Stimulated activated effector memory CD8-positive, alpha-beta T cell treated with anti-CD3 and anti-CD28 coated beads, Interleukin-12 subunit alpha, Interleukin-12 subunit beta, amount 100 ng/mL, for 72 hours (primary cell): Measurements from ENCODE around the gene GLRX5.

Experiments
- ATAC-seq: fragments of 150-1000 bp; cut with Tn5 transposase; 2 replicates; pipeline ENCODE4 v1.10.0; 2021
- DNase-seq, 2 donors: peaks; one replicate each; pipeline ENCODE4 v3.0.0; 2021 to 2022; ENCODE audit warnings: low spot score in 2 of 2
- H3K27ac Mint-ChIP-seq: one replicate; pipeline ENCODE4 v1.8.0; 2022; ENCODE audit warnings: mild to moderate bottlenecking, mixed read lengths
- H3K36me3 Mint-ChIP-seq: one replicate; pipeline ENCODE4 v1.8.0; 2022; ENCODE audit warnings: mild to moderate bottlenecking, mixed read lengths
- H3K4me1 Mint-ChIP-seq: one replicate; pipeline ENCODE4 v1.8.0; 2022; ENCODE audit warnings: mixed read lengths
- H3K4me3 Mint-ChIP-seq: one replicate; pipeline ENCODE4 v1.8.0; 2022; ENCODE audit warnings: mild to moderate bottlenecking, mixed read lengths
- H3K9me3 Mint-ChIP-seq: one replicate; pipeline ENCODE4 v1.8.0; 2022; ENCODE audit warnings: mixed read lengths

GLRX5 gene

DNA sequence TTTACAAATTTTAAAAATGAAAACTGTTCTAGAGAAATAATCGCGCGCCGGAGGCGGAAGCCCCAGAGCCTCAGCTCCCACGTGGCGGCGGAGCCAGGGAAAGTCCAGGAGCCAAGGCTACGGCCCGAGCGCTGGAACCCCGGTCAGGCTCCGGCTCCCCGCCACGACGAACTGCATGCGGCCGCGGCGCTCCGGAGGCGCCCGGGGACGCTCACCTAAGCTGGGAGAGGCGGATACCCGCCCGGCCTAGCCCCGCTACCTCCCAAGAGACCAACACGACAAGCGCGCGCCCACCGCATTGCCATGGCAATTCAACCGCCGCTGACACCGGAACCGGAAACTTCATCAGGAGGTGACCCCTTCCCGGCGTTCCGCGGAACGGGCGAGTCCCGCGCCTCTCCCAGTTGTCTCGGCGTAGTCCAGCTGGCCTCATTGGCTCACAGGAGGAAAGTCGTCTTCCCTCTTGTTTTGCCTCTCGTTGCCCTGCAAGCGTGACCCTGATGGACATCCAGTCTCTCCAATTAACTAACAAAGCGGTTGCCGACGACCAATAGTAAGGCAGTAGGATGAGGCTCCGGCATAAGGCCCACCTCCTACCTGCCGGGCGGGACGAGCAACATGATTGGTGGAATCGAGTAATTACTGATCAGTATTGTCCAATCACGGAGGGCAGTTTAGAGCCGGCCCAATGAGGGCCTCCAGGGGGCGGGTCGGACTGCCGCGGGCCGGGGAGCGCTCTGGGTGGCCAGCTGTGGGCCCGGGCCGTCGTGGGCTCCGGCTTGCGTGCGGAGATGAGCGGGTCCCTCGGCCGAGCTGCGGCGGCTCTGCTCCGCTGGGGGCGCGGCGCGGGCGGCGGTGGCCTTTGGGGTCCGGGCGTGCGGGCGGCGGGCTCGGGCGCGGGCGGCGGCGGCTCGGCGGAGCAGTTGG, at the start of gene GLRX5:
TSS of gene GLRX5 (plus strand) at position 752 of the 927 bp plus-strand sequence. CDS start at position 792, 40 bp downstream.
- H3K27ac Mint-ChIP-seq: peak within 1 kb of the TSS; percentile 93
- ATAC-seq: peak; percentile 92
- peak; percentile 89 to 97 for DNase-seq
- H3K36me3 Mint-ChIP-seq: peaks cover 57% of the 10 kb centered on the region
- H3K4me3 Mint-ChIP-seq: peak within 1 kb of the TSS; percentile 95
- no peaks in the 10 kb centered on the region for H3K9me3 Mint-ChIP-seq
- H3K4me1 Mint-ChIP-seq: peaks cover 74% of the 10 kb centered on the region

DNA sequence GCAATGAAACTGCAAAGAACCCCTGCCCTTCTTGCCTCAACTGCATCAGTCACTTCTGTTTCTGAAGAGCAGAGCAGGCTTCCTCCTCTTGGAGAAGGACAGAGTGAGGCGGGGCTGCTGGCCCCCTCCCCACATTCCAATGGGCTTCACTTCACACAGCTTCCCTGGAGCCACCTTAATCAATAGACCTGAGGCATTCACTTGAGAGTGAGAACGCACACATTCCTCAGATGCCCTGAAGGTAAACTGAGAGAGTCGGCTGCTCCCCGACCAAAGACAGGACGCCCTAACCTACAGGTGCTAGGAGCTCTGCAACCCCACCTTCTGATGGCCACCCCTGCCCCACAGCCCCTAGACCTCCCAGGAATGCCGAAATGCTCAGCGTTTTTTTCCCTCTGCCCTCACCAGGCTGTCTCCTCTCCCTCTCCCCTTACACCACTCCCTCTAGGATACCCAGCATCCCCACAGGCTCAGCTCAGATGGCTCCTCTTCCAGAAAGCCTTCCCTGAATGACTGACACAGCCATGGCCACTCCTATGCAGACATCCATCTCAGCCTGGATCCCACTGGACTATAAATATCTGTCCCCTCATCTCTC, 49.5 kb upstream of the GLRX5 start:
- Mint-ChIP-seq H3K4me3 (no peak overlapping the region), H3K36me3 (peaks cover 40% of the 10 kb centered on the region), H3K9me3 (no peaks in the 10 kb centered on the region), H3K27ac (peak overlapping the region; percentile 91), H3K4me1 (peaks cover 74% of the 10 kb centered on the region)
- ATAC-seq (no peak), DNase-seq (no peak)

DNA sequence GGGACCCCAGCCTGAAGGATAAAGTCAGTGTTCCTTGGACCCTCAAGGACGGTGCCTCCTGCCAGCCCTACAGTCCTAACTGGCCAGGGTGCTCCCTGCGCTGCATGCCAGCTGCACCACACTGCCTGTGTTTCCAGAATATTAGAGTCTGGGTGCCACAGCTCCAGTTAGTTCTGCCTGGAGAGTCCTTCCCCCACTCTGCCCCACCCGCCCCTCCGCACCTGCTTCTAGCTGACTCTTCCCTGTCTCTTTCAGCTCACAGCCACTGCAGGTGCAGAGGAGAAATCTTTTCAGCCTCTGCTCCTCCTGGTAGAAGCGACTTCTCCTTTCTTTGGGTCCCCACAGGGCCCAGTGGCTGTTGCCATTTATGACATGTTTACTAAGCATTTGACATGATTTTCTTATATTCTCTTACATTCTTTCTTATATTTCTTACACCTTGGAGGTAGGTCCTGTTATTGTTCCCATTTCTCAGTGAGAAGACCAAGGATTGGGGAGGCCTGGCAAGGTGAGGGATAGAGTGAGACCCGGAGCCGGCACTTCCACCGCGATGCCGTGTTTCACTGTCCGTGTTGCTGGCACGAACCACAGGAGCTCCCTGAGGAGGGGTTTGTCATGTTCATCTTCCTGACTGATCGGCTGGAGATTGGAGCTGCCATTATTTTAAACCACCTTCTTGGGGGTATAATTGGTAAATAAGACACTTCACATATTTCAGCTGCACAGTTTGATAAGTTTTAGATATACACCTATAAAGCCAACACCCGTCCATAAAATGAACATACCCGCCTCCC, 47.8 kb upstream of the GLRX5 start:
- Mint-ChIP-seq H3K4me3 (no peak overlapping the region), H3K4me1 (peaks cover 74% of the 10 kb centered on the region), H3K36me3 (peaks cover 37% of the 10 kb centered on the region), H3K9me3 (no peaks in the 10 kb centered on the region), H3K27ac (peak overlapping the region; percentile 91)
- no peak for DNase-seq
- ATAC-seq: no peak

DNA sequence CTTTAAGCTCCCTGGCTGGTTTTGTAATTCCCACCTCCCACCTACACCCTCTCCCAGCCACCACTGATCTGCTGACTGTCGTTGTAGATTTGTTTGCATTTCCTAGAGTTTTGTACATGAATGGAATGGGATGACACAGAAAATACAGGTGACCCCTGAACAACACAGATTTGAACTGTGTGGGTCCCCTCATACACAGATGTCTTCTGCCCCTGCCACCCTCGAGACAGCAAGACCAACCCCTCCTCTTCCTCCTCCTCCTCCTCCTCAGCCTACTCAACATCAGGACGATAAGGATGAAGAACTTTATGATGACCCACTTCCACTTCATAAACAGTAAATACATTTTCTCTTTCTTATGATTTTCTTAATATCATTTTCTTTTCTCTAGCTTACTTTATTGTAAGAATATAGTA, 47.2 kb upstream of the GLRX5 start:
- no peaks in the 10 kb centered on the region for H3K9me3 Mint-ChIP-seq

DNA sequence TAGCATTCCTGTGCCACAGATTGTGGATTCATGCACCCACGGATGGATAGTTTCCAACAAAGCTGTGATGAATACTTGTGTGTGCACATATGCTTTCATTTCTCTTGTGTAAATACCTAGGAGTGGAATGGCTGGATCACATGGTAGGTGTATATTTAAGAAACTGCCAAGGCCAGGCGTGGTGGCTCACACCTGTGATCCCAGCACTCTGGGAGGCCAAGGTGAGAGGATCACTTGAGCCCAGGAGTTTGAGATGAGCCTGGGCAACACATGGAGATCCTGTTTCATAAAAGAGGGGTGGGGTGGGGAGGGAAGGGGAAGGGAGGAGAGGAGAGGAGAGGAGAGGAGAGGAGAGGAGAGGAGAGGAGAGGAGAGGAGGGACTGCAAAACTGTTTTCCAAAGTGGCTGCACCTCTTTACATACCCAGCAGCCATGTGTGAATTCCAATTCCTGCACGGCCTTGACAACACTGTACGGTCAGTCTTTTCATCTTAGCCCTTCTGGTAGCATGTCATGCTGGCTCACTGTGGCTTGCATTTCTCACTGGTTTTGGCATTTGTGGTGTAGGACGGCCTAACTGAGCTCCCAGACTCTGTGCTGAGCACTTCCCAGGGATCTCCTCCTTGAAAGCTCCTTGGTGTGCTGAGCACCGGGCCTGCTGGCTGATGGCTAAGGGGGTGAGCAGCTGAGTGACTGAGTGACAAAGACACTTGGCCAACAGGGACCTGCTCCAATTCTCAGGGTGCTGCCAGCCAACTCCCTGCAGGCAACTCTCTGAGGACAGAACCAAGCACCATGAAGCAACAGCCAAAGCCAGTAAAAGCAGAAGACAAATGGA, 46.3 kb upstream of the GLRX5 start:
- Mint-ChIP-seq H3K9me3 (no peaks in the 10 kb centered on the region), H3K36me3 (peaks cover 42% of the 10 kb centered on the region), H3K4me1 (peaks cover 66% of the 10 kb centered on the region), H3K4me3 (no peak overlapping the region), H3K27ac (peak overlapping the region; percentile 91)
- ATAC-seq (no peak), DNase-seq (no peak)

More for the DNA sequence above, 47.2 kb upstream of the GLRX5 start:
- no peak for ATAC-seq
- no peak for DNase-seq
- Mint-ChIP-seq H3K36me3 (peaks cover 42% of the 10 kb centered on the region), H3K4me3 (no peak overlapping the region), H3K4me1 (peaks cover 75% of the 10 kb centered on the region), H3K27ac (peak overlapping the region; percentile 91)

DNA sequence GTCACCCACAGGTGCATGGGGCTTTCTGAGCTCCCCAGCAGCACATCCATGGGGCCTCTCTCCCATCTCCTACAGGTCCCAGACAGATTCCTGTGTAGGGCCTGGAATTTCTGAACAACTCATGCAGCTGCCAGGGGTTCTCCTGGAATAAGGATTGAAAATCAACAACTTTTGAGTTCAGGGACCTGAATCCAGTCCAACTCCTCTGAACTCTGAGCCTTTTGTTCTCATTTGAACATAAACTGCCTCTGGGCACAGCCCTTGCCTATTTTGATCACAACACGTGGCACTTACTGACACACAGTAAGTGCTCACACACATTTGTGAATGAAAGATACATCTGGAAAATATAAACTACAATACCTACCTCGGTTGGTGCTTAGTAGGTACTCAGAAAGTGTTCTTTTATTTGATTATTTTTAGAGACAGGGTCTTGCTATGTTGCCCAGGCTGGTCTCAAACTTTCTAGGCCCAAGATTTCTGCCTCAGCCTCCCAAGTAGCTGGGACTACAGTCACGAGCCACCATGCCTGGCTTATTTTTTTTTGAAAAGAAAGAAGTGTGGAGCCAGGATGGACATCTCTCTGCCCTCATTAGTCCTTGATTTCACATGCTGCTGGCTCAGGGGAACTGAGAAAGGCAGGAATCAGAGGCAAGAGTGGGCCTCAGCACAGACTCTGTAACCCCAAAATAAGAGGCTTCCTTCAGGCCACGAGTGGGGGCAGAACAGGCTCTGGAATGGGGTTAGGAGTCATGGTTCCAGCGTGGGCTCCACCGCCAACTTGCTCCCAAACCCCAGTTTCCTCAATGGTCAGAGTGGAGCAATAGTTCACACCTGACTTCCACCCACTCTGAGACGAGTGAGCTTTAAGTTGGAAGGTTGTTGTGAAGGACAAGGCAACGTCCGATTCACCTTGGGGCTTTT, 45.4 kb upstream of the GLRX5 start:
- Mint-ChIP-seq H3K4me3 (no peak overlapping the region), H3K4me1 (peaks cover 64% of the 10 kb centered on the region), H3K27ac (no peak overlapping the region), H3K36me3 (peaks cover 42% of the 10 kb centered on the region), H3K9me3 (no peaks in the 10 kb centered on the region)
- ATAC-seq (no peak), DNase-seq (no peak)

DNA sequence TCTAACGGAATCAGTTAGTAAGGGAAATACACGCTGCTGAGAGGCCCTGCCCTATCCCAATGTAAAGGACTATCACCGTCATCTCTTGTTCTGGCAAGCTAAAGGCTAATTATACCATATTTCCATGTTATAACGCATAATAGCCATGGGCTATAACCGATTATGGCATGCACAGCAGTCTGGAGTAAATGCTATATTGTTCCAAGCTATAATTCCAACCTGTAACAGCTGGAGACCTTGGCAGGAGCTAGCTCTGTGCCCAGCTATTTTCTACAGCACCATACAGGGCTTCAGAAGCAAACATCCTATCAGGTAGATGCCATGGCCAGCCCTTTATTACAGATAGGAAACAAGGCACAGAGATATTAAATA, 44.7 kb upstream of the GLRX5 start:
- Mint-ChIP-seq H3K36me3 (peaks cover 48% of the 10 kb centered on the region), H3K27ac (no peak overlapping the region), H3K4me1 (peaks cover 67% of the 10 kb centered on the region), H3K9me3 (no peaks in the 10 kb centered on the region), H3K4me3 (no peak overlapping the region)
- ATAC-seq (no peak), DNase-seq (no peak)

DNA sequence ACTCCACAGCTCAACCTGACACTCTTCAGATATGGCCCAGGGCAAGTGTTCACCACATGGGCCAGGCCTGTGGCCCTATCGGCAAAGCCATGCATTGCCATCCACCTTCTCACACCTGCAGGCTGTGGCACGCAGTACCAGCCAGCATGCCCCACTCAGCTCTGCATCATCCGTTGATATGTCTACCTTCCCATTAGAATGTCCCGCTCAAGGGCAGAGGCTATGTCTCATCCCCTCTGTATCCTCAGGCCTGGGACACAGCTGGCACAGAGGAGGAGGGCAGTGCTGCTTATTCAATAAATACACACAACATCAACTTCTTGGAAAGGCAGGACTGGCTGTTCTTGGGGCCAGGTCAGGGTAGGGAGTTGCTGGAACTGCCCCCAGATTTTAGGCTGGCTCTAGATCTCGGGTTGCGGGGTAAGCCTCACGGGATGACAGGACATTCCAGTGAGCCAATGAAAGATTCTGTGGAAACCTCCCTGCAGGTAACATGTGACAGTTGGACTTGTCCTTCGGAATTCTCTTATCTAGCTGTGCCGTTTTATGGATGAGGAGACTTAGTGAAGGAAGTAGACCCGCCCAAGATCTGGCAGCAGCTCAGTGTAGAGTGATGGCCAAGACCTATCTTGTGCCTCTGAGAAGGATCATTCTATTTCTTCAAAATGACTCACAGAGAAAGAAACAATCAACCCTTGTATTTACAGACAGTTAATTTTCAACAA, 44.0 kb upstream of the GLRX5 start:
- Mint-ChIP-seq H3K9me3 (no peaks in the 10 kb centered on the region), H3K4me3 (no peak overlapping the region), H3K4me1 (peaks cover 67% of the 10 kb centered on the region), H3K27ac (peak overlapping the region; percentile 17), H3K36me3 (peaks cover 53% of the 10 kb centered on the region)
- ATAC-seq: no peak
- no peak for DNase-seq

DNA sequence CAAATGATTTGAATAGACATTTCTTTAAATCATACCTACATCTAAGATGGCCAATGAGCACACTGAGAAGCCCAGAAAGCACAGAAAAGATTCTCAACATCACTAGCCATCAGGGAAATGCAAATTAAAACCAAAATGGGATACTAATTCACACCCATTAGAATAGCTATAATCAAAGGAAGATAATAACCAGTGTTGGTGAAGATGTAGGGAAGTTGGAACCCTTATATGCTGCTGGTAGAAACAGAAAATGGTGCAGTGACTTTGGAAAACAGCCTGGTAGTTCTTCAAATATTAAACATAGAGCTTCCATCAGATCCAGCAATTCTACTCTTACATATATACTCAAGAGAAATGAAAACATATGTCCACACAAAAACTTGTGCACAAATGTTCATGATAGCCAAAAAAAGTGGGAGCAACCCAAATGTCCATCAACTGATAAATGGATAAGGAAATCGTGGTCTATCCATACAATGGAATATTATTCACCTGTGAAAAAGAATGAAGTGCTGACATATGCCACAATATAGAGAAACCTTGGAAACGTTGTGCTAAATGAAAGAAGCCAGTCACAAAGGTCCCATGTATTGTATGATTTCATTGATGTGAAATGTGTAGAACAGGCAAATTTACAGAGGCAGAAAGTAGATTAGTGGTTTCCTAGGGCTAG, 42.8 kb upstream of the GLRX5 start:
- Mint-ChIP-seq H3K4me1 (peaks cover 67% of the 10 kb centered on the region), H3K27ac (peak overlapping the region; percentile 8)

DNA sequence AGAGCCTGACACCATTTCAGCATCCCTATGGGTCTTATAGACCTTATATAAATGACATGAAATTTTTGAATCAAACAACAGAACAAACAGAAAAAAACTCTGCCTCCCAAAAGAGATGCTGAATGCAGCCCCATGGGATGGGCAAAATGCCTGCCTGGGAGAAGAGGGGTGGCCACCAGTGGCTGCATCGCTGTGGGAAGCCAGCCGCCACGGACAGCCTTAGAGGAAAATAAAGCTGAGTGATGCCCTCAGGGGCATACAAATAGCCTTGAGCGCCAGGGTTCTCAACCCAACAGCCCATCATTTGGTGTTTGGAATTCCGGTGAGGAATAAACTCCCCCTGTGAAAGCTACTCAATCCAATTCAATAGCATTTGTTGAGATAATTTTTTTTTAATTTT, 41.3 kb upstream of the GLRX5 start:
- no peak for DNase-seq
- H3K4me3 Mint-ChIP-seq: no peak overlapping the region
- peaks cover 53% of the 10 kb centered on the region for H3K36me3 Mint-ChIP-seq
- peaks cover 71% of the 10 kb centered on the region for H3K4me1 Mint-ChIP-seq
- H3K27ac Mint-ChIP-seq: no peak overlapping the region
- no peaks in the 10 kb centered on the region for H3K9me3 Mint-ChIP-seq
- no peak for ATAC-seq

More for the DNA sequence above, 42.8 kb upstream of the GLRX5 start:
- H3K4me3 Mint-ChIP-seq: no peak overlapping the region
- ATAC-seq (no peak), DNase-seq (no peak)
- peaks cover 53% of the 10 kb centered on the region for H3K36me3 Mint-ChIP-seq
- no peaks in the 10 kb centered on the region for H3K9me3 Mint-ChIP-seq

DNA sequence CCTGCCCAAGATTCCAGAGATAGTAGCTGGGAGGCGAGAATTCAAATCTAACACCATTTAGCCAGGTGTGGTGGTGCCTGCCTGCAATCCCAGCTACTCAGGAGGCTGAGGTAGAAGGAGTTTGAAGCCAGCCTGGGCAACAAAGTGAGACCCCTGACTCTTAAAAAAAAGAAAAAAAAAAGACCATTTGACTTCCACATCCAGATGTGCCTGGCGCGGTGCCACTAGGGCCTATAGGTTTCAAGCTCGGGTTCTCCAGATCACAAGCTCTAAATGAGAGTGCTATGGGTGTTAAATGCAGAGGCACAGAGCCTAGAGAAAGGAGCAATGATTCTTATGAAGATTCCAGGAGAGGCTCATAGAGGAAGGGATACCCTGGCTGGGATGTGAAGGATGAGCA, 40.9 kb upstream of the GLRX5 start:
- Mint-ChIP-seq H3K27ac (peak overlapping the region; percentile 93), H3K4me1 (peaks cover 73% of the 10 kb centered on the region), H3K9me3 (no peaks in the 10 kb centered on the region), H3K36me3 (peaks cover 58% of the 10 kb centered on the region), H3K4me3 (no peak overlapping the region)
- no peak for ATAC-seq
- DNase-seq: no peak

DNA sequence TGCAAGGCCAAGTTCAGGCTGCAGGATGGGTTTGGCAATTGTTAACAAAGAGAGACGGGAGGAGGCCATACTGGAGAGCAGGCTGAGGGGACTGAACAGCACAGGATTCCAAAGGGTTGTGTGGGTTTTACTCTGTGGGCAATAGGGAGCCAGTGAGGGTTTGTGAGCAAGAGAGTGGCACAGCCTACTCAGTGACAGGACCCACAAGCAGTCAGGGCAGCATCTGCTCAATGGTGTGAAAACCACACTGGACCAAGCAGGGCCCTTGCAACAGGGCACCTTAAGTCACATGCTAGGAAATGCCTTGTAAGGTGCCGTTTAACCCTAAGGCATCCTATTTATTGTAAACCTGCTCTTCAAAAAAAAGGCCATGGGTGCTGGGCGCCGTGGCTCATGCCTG, 40.4 kb upstream of the GLRX5 start:
- Mint-ChIP-seq H3K9me3 (no peaks in the 10 kb centered on the region), H3K36me3 (peaks cover 63% of the 10 kb centered on the region), H3K4me1 (peaks cover 76% of the 10 kb centered on the region), H3K27ac (peak overlapping the region; percentile 93), H3K4me3 (peak overlapping the region; percentile 12)
- ATAC-seq: no peak
- no peak for DNase-seq

DNA sequence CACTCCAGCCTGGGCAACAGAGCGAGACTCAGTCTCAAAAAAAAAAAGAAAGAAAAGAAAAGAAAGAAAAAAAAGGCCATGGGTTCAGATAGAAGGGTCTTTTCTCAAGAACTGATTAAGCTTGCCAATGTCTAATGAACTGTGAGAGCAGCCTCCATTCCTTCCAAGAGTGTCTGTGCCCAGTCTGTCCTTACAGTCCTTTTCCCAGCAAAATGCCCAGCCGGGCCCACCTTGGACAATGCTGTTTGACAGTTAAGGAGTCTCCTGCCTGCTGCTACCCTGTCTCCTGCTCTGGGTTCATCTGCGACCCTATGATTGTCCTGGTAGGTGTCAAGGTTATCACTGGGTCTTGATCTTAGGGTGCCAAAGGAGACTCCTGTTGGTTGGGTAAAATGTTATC, 39.8 kb upstream of the GLRX5 start:
- Mint-ChIP-seq H3K9me3 (no peaks in the 10 kb centered on the region), H3K4me1 (peaks cover 82% of the 10 kb centered on the region), H3K36me3 (peaks cover 69% of the 10 kb centered on the region), H3K4me3 (peak overlapping the region; percentile 62), H3K27ac (peak overlapping the region; percentile 93)
- ATAC-seq (no peak), DNase-seq (no peak)
